Loucy (cell line): ENCODE results near the gene PIPOX.

Source experiments
- H2AFZ ChIP-seq: fragments of 200-600 bp; sonication (generic); 2 replicates; pipeline ENCODE4 v1.6.0; 2016; ENCODE audit warnings: antibody characterized with exemption, mild to moderate bottlenecking, low read length, moderate library complexity
- H3F3A ChIP-seq: fragments of 200-600 bp; 2 replicates; pipeline ENCODE4 v1.6.0; 2016; ENCODE audit warnings: antibody characterized with exemption, low read depth, mild to moderate bottlenecking
- H3K27me3 ChIP-seq: fragments of 200-600 bp; sonication (generic); 2 replicates; pipeline ENCODE4 v1.6.1; 2014; ENCODE audit warnings: low read length, mild to moderate bottlenecking; ENCODE audit not compliant: insufficient read depth, poor library complexity, severe bottlenecking
- H3K36me3 ChIP-seq: fragments of 200-600 bp; sonication (generic); 2 replicates; pipeline ENCODE4 v1.6.1; 2016; ENCODE audit warnings: low read length; ENCODE audit not compliant: insufficient read depth
- H3K4me1 ChIP-seq: fragments of 200-600 bp; sonication (generic); 2 replicates; pipeline ENCODE4 v1.5.1; 2014; ENCODE audit warnings: low read length, mild to moderate bottlenecking; ENCODE audit not compliant: insufficient read depth, poor library complexity, severe bottlenecking
- H3K4me2 ChIP-seq: fragments of 200-600 bp; sonication (generic); 2 replicates; pipeline ENCODE4 v1.6.0; 2014; ENCODE audit warnings: antibody characterized with exemption, low read length, low read depth, mild to moderate bottlenecking; ENCODE audit not compliant: poor library complexity, severe bottlenecking
- H3K4me3 ChIP-seq: fragments of 200-600 bp; sonication (generic); 2 replicates; pipeline ENCODE4 v1.5.1; 2014; ENCODE audit warnings: low read length, mild to moderate bottlenecking, mixed read lengths; ENCODE audit not compliant: poor library complexity, severe bottlenecking
- H3K79me2 ChIP-seq: fragments of 200-600 bp; sonication (generic); 2 replicates; pipeline ENCODE4 v1.6.1; 2014; ENCODE audit warnings: low read length; ENCODE audit not compliant: insufficient read depth
- H3K9ac ChIP-seq: fragments of 200-600 bp; sonication (generic); 2 replicates; pipeline ENCODE4 v1.6.0; 2014; ENCODE audit warnings: mild to moderate bottlenecking, low read depth, low read length, moderate library complexity; ENCODE audit not compliant: poor library complexity, severe bottlenecking
- H3K9me2 ChIP-seq: fragments of 200-600 bp; sonication (generic); replicated peaks from 2 replicates; pipeline ENCODE4 v1.6.1; 2016; ENCODE audit warnings: low read depth, low read length, mixed read lengths
- H3K9me3 ChIP-seq: fragments of 200-600 bp; sonication (generic); 2 replicates; pipeline ENCODE4 v1.6.1; 2014; ENCODE audit warnings: mild to moderate bottlenecking, antibody characterized with exemption, low read length, low read depth; ENCODE audit not compliant: insufficient read depth
- H4K20me1 ChIP-seq: fragments of 200-600 bp; sonication (generic); 2 replicates; pipeline ENCODE4 v1.6.0; 2014; ENCODE audit warnings: antibody characterized with exemption, low read length, mild to moderate bottlenecking; ENCODE audit not compliant: insufficient read depth, poor library complexity, severe bottlenecking
- EZH2phosphoT487 ChIP-seq: fragments of 200-600 bp; IDR thresholded peaks from 2 replicates; pipeline ENCODE4 v1.6.1; 2018; ENCODE audit warnings: antibody characterized with exemption, mild to moderate bottlenecking, moderate library complexity, borderline replicate concordance
- TF ChIP-seq, protein P1 (sequence below): fragments of 200-600 bp; sonication (generic); conservative IDR thresholded peaks from 2 replicates; pipeline ENCODE4 v1.5.1; 2014; ENCODE audit warnings: mild to moderate bottlenecking, antibody characterized with exemption, low read length

The PIPOX gene

DNA sequence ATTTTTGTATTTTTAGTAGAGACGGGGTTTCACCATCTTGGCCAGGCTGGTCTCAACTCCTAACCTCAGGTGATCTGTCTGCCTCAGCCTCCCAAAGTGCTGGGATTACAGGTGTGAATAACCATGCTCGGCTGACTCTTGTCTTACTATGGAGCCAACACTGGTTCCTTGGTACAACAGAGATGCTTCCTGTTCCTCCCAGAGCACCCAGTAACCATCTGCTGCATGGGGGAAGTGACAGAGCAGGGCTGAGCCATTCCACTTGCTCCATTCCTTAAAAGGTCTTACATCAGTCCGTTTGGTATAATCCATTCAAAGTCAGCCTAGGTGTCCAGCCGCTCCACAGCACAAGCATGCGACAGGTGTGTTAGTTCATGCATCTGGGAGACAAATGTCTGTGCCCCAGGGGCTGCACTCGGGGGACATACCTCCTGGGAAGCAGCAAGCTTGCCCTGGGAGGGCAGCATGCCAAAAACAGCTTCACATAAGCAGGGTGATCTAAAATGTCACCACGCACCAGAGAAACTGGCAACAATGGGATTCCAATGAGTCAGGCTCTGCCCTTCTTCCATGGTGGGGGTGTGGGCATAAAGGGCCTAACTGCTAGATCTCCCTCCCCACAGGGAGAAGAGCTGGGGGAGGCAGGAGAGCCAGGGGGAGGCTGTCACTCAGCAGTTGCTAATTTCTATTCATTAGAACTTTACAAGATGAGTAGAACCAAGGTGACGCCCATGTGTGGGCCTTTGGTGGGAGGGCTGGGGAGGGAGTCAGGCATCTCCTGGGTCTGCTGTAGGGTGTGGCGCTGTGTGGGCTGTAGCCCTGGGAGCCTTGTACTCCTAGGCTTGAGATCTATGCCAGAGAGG is 35.5 kb downstream of the PIPOX start:
- no peaks in the 10 kb centered on the region for H3F3A ChIP-seq
- H3K9ac ChIP-seq, result no peak overlapping the region
- H3K4me1 ChIP-seq, result no peaks in the 10 kb centered on the region
- H4K20me1 ChIP-seq, result peaks cover 5% of the 10 kb centered on the region
- no peaks in the 10 kb centered on the region for H3K27me3 ChIP-seq
- no peaks in the 10 kb centered on the region for H3K9me3 ChIP-seq
- no peak overlapping the region for H2AFZ ChIP-seq
- H3K79me2 ChIP-seq, result no peaks in the 10 kb centered on the region
- no peak for TF ChIP-seq EZH2phosphoT487
- TF ChIP-seq, protein P1, sequence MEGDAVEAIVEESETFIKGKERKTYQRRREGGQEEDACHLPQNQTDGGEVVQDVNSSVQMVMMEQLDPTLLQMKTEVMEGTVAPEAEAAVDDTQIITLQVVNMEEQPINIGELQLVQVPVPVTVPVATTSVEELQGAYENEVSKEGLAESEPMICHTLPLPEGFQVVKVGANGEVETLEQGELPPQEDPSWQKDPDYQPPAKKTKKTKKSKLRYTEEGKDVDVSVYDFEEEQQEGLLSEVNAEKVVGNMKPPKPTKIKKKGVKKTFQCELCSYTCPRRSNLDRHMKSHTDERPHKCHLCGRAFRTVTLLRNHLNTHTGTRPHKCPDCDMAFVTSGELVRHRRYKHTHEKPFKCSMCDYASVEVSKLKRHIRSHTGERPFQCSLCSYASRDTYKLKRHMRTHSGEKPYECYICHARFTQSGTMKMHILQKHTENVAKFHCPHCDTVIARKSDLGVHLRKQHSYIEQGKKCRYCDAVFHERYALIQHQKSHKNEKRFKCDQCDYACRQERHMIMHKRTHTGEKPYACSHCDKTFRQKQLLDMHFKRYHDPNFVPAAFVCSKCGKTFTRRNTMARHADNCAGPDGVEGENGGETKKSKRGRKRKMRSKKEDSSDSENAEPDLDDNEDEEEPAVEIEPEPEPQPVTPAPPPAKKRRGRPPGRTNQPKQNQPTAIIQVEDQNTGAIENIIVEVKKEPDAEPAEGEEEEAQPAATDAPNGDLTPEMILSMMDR, result no peak
- no peak overlapping the region for H3K4me3 ChIP-seq
- H3K4me2 ChIP-seq, result no peak overlapping the region
- H3K9me2 ChIP-seq, result no peaks in the 10 kb centered on the region
- H3K36me3 ChIP-seq, result peaks cover 79% of the 10 kb centered on the region; the same call in 1 of the 2 replicates

DNA sequence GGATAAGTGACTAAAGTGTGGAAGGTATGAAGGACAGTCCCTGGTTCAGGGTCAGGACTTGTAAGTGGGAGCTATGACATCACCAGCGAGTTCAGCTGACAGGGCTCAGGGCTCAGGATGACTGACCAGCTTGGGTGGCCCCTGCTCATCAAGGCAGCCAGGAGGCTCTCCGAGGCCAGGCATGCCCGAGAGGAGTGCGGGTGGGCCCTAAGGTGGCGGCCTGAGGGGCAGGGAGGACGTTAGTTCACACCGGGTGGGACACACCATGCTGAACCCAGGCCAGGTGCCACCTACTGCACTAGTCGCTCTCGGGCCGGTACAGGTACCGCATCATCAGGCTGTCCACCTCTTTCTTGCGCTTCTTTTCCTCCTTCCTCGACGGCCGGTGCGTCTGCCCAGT is 36.5 kb downstream of the PIPOX start:
- H3K79me2 ChIP-seq, result no peaks in the 10 kb centered on the region
- H2AFZ ChIP-seq, result no peak overlapping the region
- H3K9me3 ChIP-seq, result no peaks in the 10 kb centered on the region
- peaks cover 5% of the 10 kb centered on the region for H4K20me1 ChIP-seq
- no peak overlapping the region for H3K4me2 ChIP-seq
- H3K4me1 ChIP-seq, result no peaks in the 10 kb centered on the region
- H3K27me3 ChIP-seq, result no peaks in the 10 kb centered on the region
- no peak for TF ChIP-seq EZH2phosphoT487
- TF ChIP-seq, protein P1, result no peak
- H3K4me3 ChIP-seq, result no peak overlapping the region
- no peaks in the 10 kb centered on the region for H3F3A ChIP-seq
- H3K9ac ChIP-seq, result no peak overlapping the region
- H3K9me2 ChIP-seq, result no peaks in the 10 kb centered on the region
- peaks cover 84% of the 10 kb centered on the region; the same call in 1 of the 2 replicates for H3K36me3 ChIP-seq

DNA sequence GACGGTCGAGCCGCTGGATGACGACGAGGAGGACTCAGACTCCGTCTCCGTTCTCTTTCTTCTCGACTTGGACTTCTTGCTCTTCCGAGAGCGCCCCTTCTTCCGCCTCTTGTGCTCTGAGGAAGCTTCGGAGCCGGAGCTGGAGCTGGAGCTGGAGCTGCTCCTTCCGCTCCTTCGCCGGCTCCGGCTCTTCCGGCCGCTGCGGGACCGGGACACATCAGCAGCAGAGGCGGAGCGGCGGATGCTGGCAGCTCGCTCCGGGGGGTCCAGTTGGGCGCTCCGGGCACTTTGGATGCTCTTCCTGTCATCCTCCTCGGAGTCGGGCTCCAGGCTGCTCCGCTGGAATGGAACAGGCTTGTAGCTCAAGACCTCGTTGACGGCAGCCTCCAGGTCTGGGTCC is 36.9 kb downstream of the PIPOX start:
- TF ChIP-seq, protein P1, result no peak
- TF ChIP-seq EZH2phosphoT487, result no peak

More for the DNA sequence above, 36.9 kb downstream of the PIPOX start:
- Histone ChIP-seq H3K4me2 (no peak overlapping the region), H3K36me3 (peaks cover 86% of the 10 kb centered on the region; the same call in 1 of the 2 replicates), H4K20me1 (peaks cover 5% of the 10 kb centered on the region), H3K79me2 (no peaks in the 10 kb centered on the region), H3K4me1 (no peaks in the 10 kb centered on the region), H3K4me3 (no peak overlapping the region), H2AFZ (no peak overlapping the region), H3K9me3 (no peaks in the 10 kb centered on the region), H3K9ac (no peak overlapping the region), H3F3A (no peaks in the 10 kb centered on the region), H3K27me3 (no peaks in the 10 kb centered on the region), H3K9me2 (no peaks in the 10 kb centered on the region)
